ENCODE results near the gene SERTM1. TPM values are rescaled to one million over a fixed set of nuclear protein-coding genes. Genes with fewer than 3 reads are reported as not detected.

Gene SERTM1
- total and polyA plus RNA-seq, 2 experiments from 2014 or later = 0.47 to 1.4 TPM

- Histone ChIP-seq H3K36me3 (ENCODE audit: insufficient read depth) (no peaks in the 10 kb centered on the region), H3K9me2 (ENCODE audit: insufficient read depth) (no peaks in the 10 kb centered on the region), H3K4me2 (no peak overlapping the region), H3K4me3 (no peak overlapping the region), H3F3A (replicated peaks; ENCODE audit: low read depth) (no peaks in the 10 kb centered on the region), H3K4me1 (ENCODE audit: insufficient read depth) (no peaks in the 10 kb centered on the region), H3K27ac (ENCODE audit: low read depth) (no peak overlapping the region), H4K20me1 (replicated peaks; ENCODE audit: insufficient read depth) (no peaks in the 10 kb centered on the region), H2AFZ (0 out of 2 replicates have a peak overlapping the region, but pooled peaks have one; percentile 18), H3K27me3 (ENCODE audit: insufficient read depth) (no peaks in the 10 kb centered on the region), H3K79me2 (replicated peaks; ENCODE audit: insufficient read depth) (no peaks in the 10 kb centered on the region)
- Mint-ChIP-seq H3K27me3 (ENCODE audit: insufficient read depth, low read depth, poor library complexity) (no peaks in the 10 kb centered on the region), H3K9me3 (no peaks in the 10 kb centered on the region; the same call in 1 of the 3 replicates), H3K4me1 (peaks cover 12% of the 10 kb centered on the region), H3K36me3 (ENCODE audit: low read depth) (no peaks in the 10 kb centered on the region), H3K27ac (no peak overlapping the region), H3K4me3 (no peak overlapping the region)
- ATAC-seq = no peak
- TF ChIP-seq EZH2 (IDR thresholded peaks at IDR 0.05; ENCODE audit: low read depth, unreplicated experiment) (no peak), JUNB (IDR thresholded peaks at IDR 0.05; ENCODE audit: unreplicated experiment) (no peak), CTCF (conservative IDR thresholded peaks at IDR 0.05; ENCODE audit: low read depth in 2 of 2) (no peak), ZNF114 (CRISPR knock-in tag; IDR thresholded peaks at IDR 0.05) (no peak)
- DNase-seq (ENCODE audit: low spot score) = no peak
These were observed 54.2 kb downstream of the SERTM1 start for GRCh38 chr13:36728006-36728405.

- no peaks in the 10 kb centered on the region; the same call in 2 of the 3 replicates for H3K9me3 Mint-ChIP-seq
- H3K79me2 ChIP-seq (replicated peaks; ENCODE audit: insufficient read depth) = no peaks in the 10 kb centered on the region
- H2AFZ ChIP-seq = no peak overlapping the region
- no peaks in the 10 kb centered on the region for H3K27me3 Mint-ChIP-seq (ENCODE audit: insufficient read depth, low read depth, poor library complexity)
- H3K27me3 ChIP-seq (ENCODE audit: insufficient read depth) = no peaks in the 10 kb centered on the region
- peaks cover 2% of the 10 kb centered on the region; the same call in 1 of the 3 replicates for H3K4me1 Mint-ChIP-seq
- peaks cover 5% of the 10 kb centered on the region for H3K9me2 ChIP-seq (ENCODE audit: insufficient read depth)
- peak; percentile 74 for DNase-seq (ENCODE audit: low spot score)
- H3K36me3 Mint-ChIP-seq (ENCODE audit: low read depth) = no peaks in the 10 kb centered on the region
- H3K27ac Mint-ChIP-seq = no peak overlapping the region
- H3K36me3 ChIP-seq (ENCODE audit: insufficient read depth) = no peaks in the 10 kb centered on the region
- H3K27ac ChIP-seq (ENCODE audit: low read depth) = no peak overlapping the region
- no peak overlapping the region for H3K4me3 ChIP-seq
- TF ChIP-seq ZNF114 (CRISPR knock-in tag; IDR thresholded peaks at IDR 0.05) = no peak
- TF ChIP-seq CTCF (conservative IDR thresholded peaks at IDR 0.05; ENCODE audit: low read depth in 2 of 2) = peak; percentile 62 to 77
- ATAC-seq = no peak
- H3K4me2 ChIP-seq = no peak overlapping the region
- H4K20me1 ChIP-seq (replicated peaks; ENCODE audit: insufficient read depth) = no peaks in the 10 kb centered on the region
- no peaks in the 10 kb centered on the region for H3F3A ChIP-seq (replicated peaks; ENCODE audit: low read depth)
- H3K4me1 ChIP-seq (ENCODE audit: insufficient read depth) = no peaks in the 10 kb centered on the region
- no peak overlapping the region for H3K4me3 Mint-ChIP-seq
These were observed 62.4 kb downstream of the SERTM1 start for GRCh38 chr13:36736119-36736726.

All from GM23338 (cell line).